GM12878 (cell line): ENCODE measurements around the gene BIRC5.

Experiments used
- ASH2L ChIP-seq: fragments of 300-600, 200-600 bp; sonication (generic); IDR thresholded peaks from 2 replicates; pipeline ENCODE4 v1.6.1; 2017; ENCODE audit warnings: low read depth, mild to moderate bottlenecking, borderline replicate concordance
- POLR2A ChIP-seq: IDR thresholded peaks from 2 replicates; pipeline ENCODE4 v1.6.1; 2011; ENCODE audit warnings: low read depth, mild to moderate bottlenecking, low read length

DNA sequence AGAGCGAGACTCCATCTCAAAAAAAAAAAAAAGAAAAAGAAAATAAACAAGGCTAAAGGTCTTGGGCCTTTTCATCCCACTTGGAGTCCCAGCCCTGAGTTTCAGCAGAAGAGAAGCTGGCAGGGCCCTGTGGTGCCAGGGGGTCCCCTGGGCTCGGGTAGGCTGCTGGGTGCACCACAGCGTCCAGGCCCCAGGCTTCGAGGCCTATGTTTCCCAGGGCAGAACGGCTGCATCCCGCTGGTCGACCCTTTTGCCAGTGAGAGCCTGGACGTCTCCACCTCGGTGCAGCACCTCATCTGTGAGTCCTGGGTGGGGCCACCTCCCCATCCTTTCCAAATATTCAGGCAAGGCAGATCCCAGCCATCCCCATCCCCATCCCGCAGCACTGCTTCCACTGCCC lies 19.6 kb downstream of the BIRC5 start:
- TF ChIP-seq POLR2A (no peak), ASH2L (no peak)
